Midbrain (tissue), 1 donor: ENCODE data around the gene DYDC2.
"Not testable (repeated sequence)": the region's sequence is repeated elsewhere in the genome, so short reads cannot be mapped to it uniquely, and the experiment has no call there.

Experiments used
- DNase-seq: peaks from one replicate; lab custom pipeline; 2025; lab: John Stamatoyannopoulos, UW

DYDC2 gene

DNA sequence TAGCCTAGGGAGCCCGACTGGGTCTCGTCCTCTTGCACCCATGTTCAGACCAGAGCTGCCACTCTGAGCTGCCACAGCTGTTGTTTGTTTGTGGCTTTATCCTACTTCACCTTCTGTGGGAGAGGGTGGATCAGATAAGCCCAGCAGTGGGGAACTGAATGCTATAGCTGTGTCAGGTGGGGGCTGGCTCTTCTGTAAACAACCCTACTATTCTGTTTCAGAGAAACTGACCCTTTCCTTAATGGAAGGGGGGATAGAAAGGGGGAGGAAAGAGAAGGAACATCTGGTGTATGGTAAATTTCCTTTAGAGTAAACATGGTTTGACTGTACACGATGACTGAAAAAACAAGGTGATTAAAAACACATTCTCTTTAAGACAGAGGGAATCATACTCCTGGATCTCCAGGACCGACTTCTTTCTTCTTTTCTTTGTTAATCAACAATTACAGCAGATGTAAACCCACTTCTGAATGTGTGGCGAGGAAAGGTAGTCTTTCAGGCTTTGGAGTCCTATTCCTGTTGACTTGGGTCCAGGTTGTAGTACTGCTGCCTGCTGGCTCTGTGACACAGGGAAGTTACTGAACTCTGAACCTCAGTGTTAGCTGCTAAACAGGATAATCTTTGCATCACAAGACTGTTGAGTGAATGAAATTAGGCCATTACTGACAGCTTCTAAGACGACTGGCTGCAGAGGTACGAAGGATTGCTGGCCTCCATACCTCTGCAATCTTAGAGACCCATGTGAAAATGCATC is 57.7 kb downstream of the DYDC2 start:
- no peak for DNase-seq

DNA sequence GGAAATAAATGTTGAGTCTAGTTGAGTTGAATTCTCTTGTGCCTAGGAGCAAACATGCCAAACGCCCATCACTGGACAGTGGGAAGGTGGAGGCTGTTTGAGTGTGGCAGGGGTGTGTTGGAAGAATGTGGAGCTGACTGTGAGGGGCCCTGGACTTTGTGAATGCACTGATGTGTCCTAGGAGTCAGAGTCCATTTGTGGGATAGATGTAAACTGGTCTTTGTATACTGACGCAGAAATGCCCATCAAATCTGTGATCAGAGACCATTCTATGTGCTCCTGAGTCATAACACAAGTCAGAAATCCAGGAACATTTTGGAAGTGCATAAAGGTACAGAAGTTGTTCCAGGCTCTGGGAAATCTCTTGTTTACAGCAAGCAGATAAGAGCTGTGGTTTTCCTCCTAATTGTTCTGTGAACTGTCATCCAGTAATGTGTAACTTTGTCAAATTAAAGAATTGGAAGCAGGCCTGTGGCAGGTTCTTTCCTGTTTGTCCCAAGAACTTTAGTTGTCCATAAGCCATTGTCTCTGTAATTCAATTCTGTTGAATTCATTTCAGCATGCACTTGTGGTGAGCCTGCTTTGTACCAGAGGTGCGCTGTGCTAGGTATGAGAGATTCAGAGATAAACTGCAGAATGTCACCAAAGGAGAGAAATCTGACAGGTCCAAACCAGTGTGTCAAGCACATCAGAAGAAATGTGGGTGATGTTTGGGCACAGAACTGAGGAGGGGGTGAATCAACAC is 59.3 kb downstream of the DYDC2 start:
- no peak for DNase-seq

DNA sequence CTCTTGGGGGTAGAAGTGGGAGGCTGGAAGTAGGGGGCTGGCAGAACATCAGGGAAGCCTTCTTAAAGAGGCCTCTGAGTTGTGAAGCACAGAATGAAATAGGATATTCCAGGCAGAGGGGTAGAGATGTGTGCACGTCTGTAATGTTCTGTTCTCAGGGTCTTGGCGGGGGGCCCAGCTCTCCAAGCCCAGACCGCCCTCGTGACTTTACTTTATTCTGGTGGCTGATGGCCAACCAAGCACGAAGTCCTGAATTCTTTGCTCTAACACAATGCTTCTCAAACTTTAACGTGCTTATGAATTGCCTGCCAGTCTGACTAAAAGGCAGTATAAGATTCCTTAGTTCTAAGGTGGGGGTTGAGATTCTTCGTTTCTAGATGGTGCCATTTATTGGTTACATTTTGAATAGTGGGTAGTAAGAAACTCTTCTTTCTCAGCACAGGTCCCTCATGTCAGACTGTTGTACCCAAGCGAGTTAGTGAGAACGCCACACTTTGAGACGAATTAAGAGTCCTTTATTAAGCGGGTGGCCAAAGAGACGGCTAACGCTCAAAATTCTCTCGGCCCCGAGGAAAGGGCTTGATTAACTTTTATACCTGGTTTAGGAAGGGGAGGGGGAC is 60.0 kb downstream of the DYDC2 start:
- peak; percentile 53 for DNase-seq

DNA sequence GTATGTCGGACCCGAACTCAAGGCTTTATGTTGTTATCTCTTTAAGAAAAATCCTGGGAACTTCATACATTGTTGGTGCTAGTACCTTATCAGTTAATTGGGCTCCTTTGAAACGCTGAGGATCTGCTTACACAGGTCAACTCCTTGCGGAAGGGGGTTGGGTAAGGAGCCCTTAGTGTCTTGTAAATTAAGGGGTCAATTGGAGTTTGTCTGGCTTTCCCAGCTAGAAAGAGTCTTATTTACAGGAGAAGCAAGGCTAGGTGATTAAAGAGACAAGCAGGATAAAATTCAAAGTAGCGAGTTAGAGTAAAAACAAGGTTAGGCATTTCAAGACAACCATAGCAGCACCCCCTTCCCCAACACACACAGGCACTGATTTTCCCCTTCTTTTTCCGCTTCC is 60.7 kb downstream of the DYDC2 start:
- not testable (repeated sequence) for DNase-seq
